ENCODE results near the gene KCNG2. TPM values are rescaled to one million over a fixed set of nuclear protein-coding genes. Genes with fewer than 3 reads are reported as not detected.

KCNG2 gene
- total and polyA plus RNA-seq, 2 of the 13 experiments (the other 11 are each of a cell fraction or from before 2014, with no cell fraction given) = not detected

- no peak for ATAC-seq
- no peaks in the 10 kb centered on the region for H3K36me3 ChIP-seq (replicated peaks in 1 of 2; ENCODE audit: control insufficient read depth in 1 of 2, insufficient read depth in 2 of 2, low read length in 2 of 2)
- intact Hi-C loops (cut with micrococcal nuclease; ENCODE audit: unreplicated experiment) = no loop called here
- H3K4me3 ChIP-seq (replicated peaks in 1 of 3; ENCODE audit: insufficient read depth in 1 of 3, low read depth in 2 of 3, low read length in 3 of 3) = no peak overlapping the region
- ChIA-PET CTCF (ENCODE audit: low intra/inter-chr PET ratio, low total read pairs) (no interaction called here), POLR2A (no interaction called here)
- 32% methylated on average over 10 of the region's 26 CpGs for WGBS (ENCODE audit: low lambda C conversion rate)
- H3K4me2 ChIP-seq (ENCODE audit: low read depth, low read length) = no peak overlapping the region
- DNase-seq (ENCODE audit: low spot score) = no peak
- H3K4me1 ChIP-seq (ENCODE audit: insufficient read depth, low read length) = peaks cover 17% of the 10 kb centered on the region
- no peaks in the 10 kb centered on the region for H3K9me3 ChIP-seq (ENCODE audit: low read length)
- H3K27ac ChIP-seq (ENCODE audit: extremely low read length, insufficient read depth, low read length) = no peak overlapping the region
- H3K79me2 ChIP-seq (ENCODE audit: insufficient read depth, low read length) = no peaks in the 10 kb centered on the region
- no peaks in the 10 kb centered on the region for H4K20me1 ChIP-seq (ENCODE audit: insufficient read depth, low read length)
- H3K27me3 ChIP-seq (ENCODE audit: control insufficient read depth in 1 of 2, insufficient read depth in 2 of 2, low read length in 2 of 2) = peaks cover 8 to 70% of the 10 kb centered on the region in 2 experiments
- in situ Hi-C loops (cut with HindIII; ENCODE audit: extremely low pct_ligation_motif_present, low pct_unique_long_range_greater_than_20kb) = no loop called here
- H2AFZ ChIP-seq (ENCODE audit: low read length) = no peak overlapping the region
- no peak overlapping the region for H3K9ac ChIP-seq (ENCODE audit: insufficient read depth, low read depth, low read length)
- FAIRE-seq = no peak
- BruUV-seq (replicated peaks) = no TSS peak
- no peak for TF ChIP-seq DNMT3B (CRISPR knock-in tag; conservative IDR thresholded peaks at IDR 0.05)
- TF ChIP-seq ZNF766 (CRISPR knock-in tag; IDR thresholded peaks at IDR 0.05; ENCODE audit: borderline replicate concordance) = no peak
- TF ChIP-seq PITX1 (CRISPR knock-in tag; IDR thresholded peaks at IDR 0.05) = no peak
- TF ChIP-seq ZNF644 (CRISPR knock-in tag; IDR thresholded peaks at IDR 0.05; ENCODE audit: low read depth) = no peak
- TF ChIP-seq MNT (IDR thresholded peaks at IDR 0.05) = no peak
- TF ChIP-seq LBX2 (CRISPR knock-in tag; IDR thresholded peaks at IDR 0.05; ENCODE audit: borderline replicate concordance) = no peak
- no peak for TF ChIP-seq ZNF205 (CRISPR knock-in tag; IDR thresholded peaks at IDR 0.05)
- TF ChIP-seq EEA1 (CRISPR knock-in tag; IDR thresholded peaks at IDR 0.05; ENCODE audit: borderline replicate concordance) = no peak
- no peak for TF ChIP-seq ZEB1 (IDR thresholded peaks at IDR 0.05; ENCODE audit: insufficient replicate concordance, low read depth)
- no peak for TF ChIP-seq REXO4 (CRISPR knock-in tag; IDR thresholded peaks at IDR 0.05; ENCODE audit: borderline replicate concordance)
- TF ChIP-seq ZNF333 (CRISPR knock-in tag; IDR thresholded peaks at IDR 0.05; ENCODE audit: borderline replicate concordance) = no peak
- TF ChIP-seq ZNF792 (CRISPR knock-in tag; IDR thresholded peaks at IDR 0.05) = no peak
- no peak for TF ChIP-seq ZUFSP (CRISPR knock-in tag; IDR thresholded peaks at IDR 0.05; ENCODE audit: borderline replicate concordance)
- TF ChIP-seq ZSCAN21 (CRISPR knock-in tag; IDR thresholded peaks at IDR 0.05; ENCODE audit: borderline replicate concordance) = no peak
- TF ChIP-seq MTF1 (CRISPR knock-in tag; IDR thresholded peaks at IDR 0.05) = no peak
- no peak for TF ChIP-seq LRRFIP1 (CRISPR knock-in tag; conservative IDR thresholded peaks at IDR 0.05)
- no peak for TF ChIP-seq PHF20 (CRISPR knock-in tag; IDR thresholded peaks at IDR 0.05)
- TF ChIP-seq ZNF761 (CRISPR knock-in tag; conservative IDR thresholded peaks at IDR 0.05) = no peak
Observed at GRCh38 chr18:79819064-79819967, 21.6 kb downstream of the KCNG2 start.

Measured in HepG2 (cell line).